Neural cell (in vitro differentiated cells): Measurements from ENCODE around the gene LBH. TPM values are rescaled to one million over a fixed set of nuclear protein-coding genes. Genes with fewer than 3 reads are reported as not detected.

Experiments
- H2AFZ ChIP-seq: fragments of 200-600, 300-800 bp; sonication (generic), shearing (Covaris generic); 2 replicates; pipeline ENCODE4 v1.6.0; 2014; ENCODE audit warnings: low read depth, mild to moderate bottlenecking, antibody characterized with exemption, low read length, moderate library complexity
- H3F3A ChIP-seq: fragments of 200-600 bp; shearing (Covaris generic); 2 replicates; pipeline ENCODE4 v1.6.1; 2016; ENCODE audit warnings: mild to moderate bottlenecking, moderate library complexity, mixed read lengths, antibody characterized with exemption, low read length; ENCODE audit not compliant: insufficient read depth, poor library complexity, severe bottlenecking
- H3K27ac ChIP-seq: fragments of 200-600, 300-800 bp; sonication (generic), shearing (Covaris generic); 2 replicates; pipeline ENCODE4 v1.5.1; 2014; ENCODE audit warnings: mild to moderate bottlenecking, low read length, moderate library complexity
- H3K27me3 ChIP-seq: fragments of 300-800, 200-600 bp; sonication (generic), shearing (Covaris generic); 2 replicates; pipeline ENCODE4 v1.6.0; 2014; ENCODE audit warnings: mild to moderate bottlenecking, low read depth, low read length, moderate library complexity; ENCODE audit not compliant: insufficient read depth
- H3K36me3 ChIP-seq: fragments of 300-800, 200-600 bp; sonication (generic), shearing (Covaris generic); 2 replicates; pipeline ENCODE4 v1.5.1; 2014; ENCODE audit warnings: mild to moderate bottlenecking, antibody characterized with exemption, low read length, moderate library complexity; ENCODE audit not compliant: insufficient read depth
- H3K4me2 ChIP-seq: fragments of 300-800, 200-600 bp; sonication (generic), shearing (Covaris generic); 2 replicates; pipeline ENCODE4 v1.6.0; 2014; ENCODE audit warnings: mild to moderate bottlenecking, low read length
- H3K4me3 ChIP-seq: fragments of 300-800, 200-600 bp; sonication (generic), shearing (Covaris generic); 2 replicates; pipeline ENCODE4 v1.5.1; 2014; ENCODE audit warnings: mild to moderate bottlenecking, low read length, moderate library complexity
- H3K79me2 ChIP-seq: fragments of 200-600 bp; shearing (Covaris generic); replicated peaks from 2 replicates; pipeline ENCODE4 v1.6.0; 2014; ENCODE audit warnings: mild to moderate bottlenecking, low read length, moderate library complexity; ENCODE audit not compliant: insufficient read depth
- H3K9ac ChIP-seq: fragments of 300-800, 200-600 bp; sonication (generic), shearing (Covaris generic); 2 replicates; pipeline ENCODE4 v1.6.1; 2016; ENCODE audit warnings: mild to moderate bottlenecking, low read length, mixed read lengths
- H3K9me2 ChIP-seq: fragments of 200-600 bp; shearing (Covaris generic); 2 replicates; pipeline ENCODE4 v1.6.1; 2016; ENCODE audit warnings: mild to moderate bottlenecking, low read length, mixed read lengths; ENCODE audit not compliant: insufficient read depth
- H3K9me3 ChIP-seq: fragments of 200-600, 300-800 bp; sonication (generic), shearing (Covaris generic); 2 replicates; pipeline ENCODE4 v1.6.1; 2016; ENCODE audit warnings: mild to moderate bottlenecking, mixed run types, low read length, moderate library complexity, mixed read lengths
- H4K20me1 ChIP-seq: fragments of 200-600 bp; shearing (Covaris generic); 2 replicates; pipeline ENCODE4 v1.6.1; 2016; ENCODE audit warnings: mild to moderate bottlenecking, mixed run types; ENCODE audit not compliant: insufficient read depth
- CTCF ChIP-seq: fragments of 450-650 bp; IDR thresholded peaks from 2 replicates; pipeline ENCODE4 v1.5.1; 2014; ENCODE audit warnings: antibody characterized with exemption, mild to moderate bottlenecking, moderate library complexity; ENCODE audit not compliant: poor library complexity, severe bottlenecking
- EP300 ChIP-seq: fragments of 450-650 bp; conservative IDR thresholded peaks from 2 replicates; pipeline ENCODE4 v1.6.1; 2014; ENCODE audit warnings: antibody characterized with exemption, mild to moderate bottlenecking, moderate library complexity; ENCODE audit not compliant: poor library complexity, severe bottlenecking
- EZH2 ChIP-seq: fragments of 200-600, 300-800 bp; shearing (Covaris generic), sonication (generic); IDR thresholded peaks from 2 replicates; pipeline ENCODE4 v1.6.1; 2014; ENCODE audit warnings: antibody characterized with exemption, low read length, borderline replicate concordance, mild to moderate bottlenecking; ENCODE audit not compliant: insufficient read depth, poor library complexity, severe bottlenecking
- MXI1 ChIP-seq: fragments of 450-650 bp; conservative IDR thresholded peaks from 2 replicates; pipeline ENCODE4 v1.6.1; 2014; ENCODE audit warnings: antibody characterized with exemption, mild to moderate bottlenecking; ENCODE audit not compliant: poor library complexity, severe bottlenecking
- POLR2AphosphoS5 ChIP-seq: IDR thresholded peaks from 2 replicates; pipeline ENCODE4 v1.6.1; 2012
- RAD21 ChIP-seq: fragments of 450-650 bp; conservative IDR thresholded peaks from 2 replicates; pipeline ENCODE4 v1.6.1; 2014; ENCODE audit warnings: antibody characterized with exemption, mild to moderate bottlenecking, moderate library complexity
- REST ChIP-seq: IDR thresholded peaks from 2 replicates; pipeline ENCODE4 v1.6.1; 2012; ENCODE audit warnings: borderline replicate concordance
- SMC3 ChIP-seq: fragments of 450-650 bp; conservative IDR thresholded peaks from 2 replicates; pipeline ENCODE4 v1.6.1; 2014; ENCODE audit warnings: antibody characterized with exemption, mild to moderate bottlenecking, moderate library complexity; ENCODE audit not compliant: poor library complexity
- TAF1 ChIP-seq: IDR thresholded peaks from 2 replicates; pipeline ENCODE4 v1.6.1; 2012; ENCODE audit warnings: low read depth
- polyA minus RNA-seq: library from RNA; depleted of rRNA, polyadenylated mRNA; stranded (reverse); fragments of >200 nt; gene quantifications from 2 replicates; pipeline ENCODE4 v1.2.3, GENCODE V29; 2014
- polyA plus RNA-seq: library from polyadenylated mRNA; depleted of rRNA; stranded (reverse); fragments of >200 nt; gene quantifications from 2 replicates; pipeline ENCODE4 v1.2.3, GENCODE V29; 2014

Gene LBH
- polyA plus RNA-seq (345 and 456 TPM in 2 replicates), polyA minus RNA-seq (337 and 433 TPM in 2 replicates)

GRCh38 chr2:30231212-30231995 lies at the start of gene LBH:
LBH (plus strand) TSS chr2:30231534; CDS start chr2:30231739, 205 bp downstream.
- H3K9ac ChIP-seq = peak within 1 kb of the TSS; percentile 100
- H3K9me3 ChIP-seq = no peaks in the 10 kb centered on the region
- TF ChIP-seq MXI1 (peak; percentile 59), EZH2 (no peak), REST (no peak), POLR2AphosphoS5 (peak; percentile 94), TAF1 (peak; percentile 95), CTCF (no peak), SMC3 (peak; percentile 44), RAD21 (peak; percentile 14), EP300 (peak; percentile 37)
- peak within 1 kb of the TSS; percentile 61 for H2AFZ ChIP-seq
- H3F3A ChIP-seq = no peaks in the 10 kb centered on the region
- H3K9me2 ChIP-seq = no peaks in the 10 kb centered on the region
- H3K79me2 ChIP-seq = peaks cover 42% of the 10 kb centered on the region
- H4K20me1 ChIP-seq = peaks cover 26% of the 10 kb centered on the region
- H3K27me3 ChIP-seq = no peaks in the 10 kb centered on the region
- H3K27ac ChIP-seq = peak within 1 kb of the TSS; percentile 100
- H3K4me2 ChIP-seq = peak within 1 kb of the TSS; percentile 76
- H3K4me3 ChIP-seq = peak within 1 kb of the TSS; percentile 87
- H3K36me3 ChIP-seq = peaks cover 10% of the 10 kb centered on the region

- no peaks in the 10 kb centered on the region for H3F3A ChIP-seq
- H3K4me3 ChIP-seq = no peak overlapping the region
- no peaks in the 10 kb centered on the region for H3K36me3 ChIP-seq
- no peaks in the 10 kb centered on the region for H4K20me1 ChIP-seq
- H3K9me2 ChIP-seq = no peaks in the 10 kb centered on the region
- H2AFZ ChIP-seq = no peak overlapping the region
- no peak overlapping the region for H3K27ac ChIP-seq
- no peak overlapping the region for H3K4me2 ChIP-seq
- no peaks in the 10 kb centered on the region for H3K27me3 ChIP-seq
- no peaks in the 10 kb centered on the region for H3K9me3 ChIP-seq
- TF ChIP-seq POLR2AphosphoS5 (no peak), MXI1 (no peak), EZH2 (no peak), CTCF (no peak), RAD21 (no peak), TAF1 (no peak), REST (no peak), SMC3 (no peak), EP300 (no peak)
- H3K79me2 ChIP-seq = no peaks in the 10 kb centered on the region
- no peak overlapping the region for H3K9ac ChIP-seq
Measured at GRCh38 chr2:30184035-30184434, 47.3 kb upstream of the LBH start.
